Measurements from ENCODE around the gene EDEM2. TPM values are rescaled to one million over a fixed set of nuclear protein-coding genes. Genes with fewer than 3 reads are reported as not detected.
A peak's percentile ranks its signal among the peaks of the same experiment; 100 is the strongest.
"Not testable (repeated sequence)": the region's sequence is repeated elsewhere in the genome, so short reads cannot be mapped to it uniquely, and the experiment has no call there.

Gene EDEM2
- polyA plus RNA-seq, 4 donors = 10.1 to 17.4 (median 15.8) TPM

- peak in 2 of 4 donors; percentile 26 to 46 for DNase-seq (ENCODE audit: low read depth in 4 of 4, low spot score in 3 of 4)
Measured at GRCh38 chr20:35171753-35172433, 24.8 kb upstream of the EDEM2 start, which contains the start of gene PROCR. PROCR (plus strand) TSS chr20:35172072; CDS start chr20:35172155, 83 bp downstream.

GRCh38 chr20:35171438-35171752 lies 24.3 kb upstream of the EDEM2 start:
- no peak for DNase-seq (ENCODE audit: low read depth in 4 of 4, low spot score in 3 of 4)

- not testable (repeated sequence) for DNase-seq (ENCODE audit: low read depth in 4 of 4, low spot score in 3 of 4)
Measured at GRCh38 chr20:35168701-35169409, 21.7 kb upstream of the EDEM2 start.

- no peak for DNase-seq (ENCODE audit: low read depth in 4 of 4, low spot score in 3 of 4)
Measured at GRCh38 chr20:35167787-35168186, 20.7 kb upstream of the EDEM2 start.

GRCh38 chr20:35166242-35166830 lies 19.2 kb upstream of the EDEM2 start:
- no peak for DNase-seq (ENCODE audit: low read depth in 4 of 4, low spot score in 3 of 4)

- DNase-seq (ENCODE audit: low read depth in 4 of 4, low spot score in 3 of 4) = no peak
Measured at GRCh38 chr20:35165221-35166185, 18.4 kb upstream of the EDEM2 start.

GRCh38 chr20:35164531-35164930 lies 17.4 kb upstream of the EDEM2 start:
- not testable (repeated sequence) for DNase-seq (ENCODE audit: low read depth in 4 of 4, low spot score in 3 of 4)

GRCh38 chr20:35160341-35160740 lies 13.2 kb upstream of the EDEM2 start:
- not testable (repeated sequence) for DNase-seq (ENCODE audit: low read depth in 4 of 4, low spot score in 3 of 4)

- DNase-seq (ENCODE audit: low read depth in 4 of 4, low spot score in 3 of 4) = no peak
Measured at GRCh38 chr20:35156978-35157377, 9.8 kb upstream of the EDEM2 start.

GRCh38 chr20:35155936-35156335 lies 8.8 kb upstream of the EDEM2 start:
- no peak for DNase-seq (ENCODE audit: low read depth in 4 of 4, low spot score in 3 of 4)

- no peak for DNase-seq (ENCODE audit: low read depth in 4 of 4, low spot score in 3 of 4)
Measured at GRCh38 chr20:35151736-35152135, 4.6 kb upstream of the EDEM2 start.

GRCh38 chr20:35150846-35151579 lies 3.9 kb upstream of the EDEM2 start:
- no peak for DNase-seq (ENCODE audit: low read depth in 4 of 4, low spot score in 3 of 4)

- DNase-seq (ENCODE audit: low read depth in 4 of 4, low spot score in 3 of 4) = not testable (repeated sequence)
Measured at GRCh38 chr20:35147575-35148071, 487 bp upstream of the EDEM2 start.

- DNase-seq (ENCODE audit: low read depth in 4 of 4, low spot score in 3 of 4) = no peak
Measured at GRCh38 chr20:35146299-35146919, 727 bp downstream of the EDEM2 start.

- DNase-seq (ENCODE audit: low read depth in 4 of 4, low spot score in 3 of 4) = no peak
Measured at GRCh38 chr20:35145141-35145564, 2.0 kb downstream of the EDEM2 start.

- DNase-seq (ENCODE audit: low read depth in 4 of 4, low spot score in 3 of 4) = no peak
Measured at GRCh38 chr20:35144694-35145093, 2.4 kb downstream of the EDEM2 start.

- no peak for DNase-seq (ENCODE audit: low read depth in 4 of 4, low spot score in 3 of 4)
Measured at GRCh38 chr20:35135867-35136586, 11.1 kb downstream of the EDEM2 start.

GRCh38 chr20:35134880-35135279 lies 12.3 kb downstream of the EDEM2 start:
- no peak for DNase-seq (ENCODE audit: low read depth in 4 of 4, low spot score in 3 of 4)

GRCh38 chr20:35134472-35134871 lies 12.7 kb downstream of the EDEM2 start:
- DNase-seq (ENCODE audit: low read depth in 4 of 4, low spot score in 3 of 4) = no peak

Measured in left renal pelvis (tissue), 4 donors.